HG03280 (cell line): ENCODE results near the gene DISP3.
"Not testable (repeated sequence)": the region's sequence is repeated elsewhere in the genome, so short reads cannot be mapped to it uniquely, and the experiment has no call there.

Experiments used
- ATAC-seq: cut with Tn5 transposase; IDR thresholded peaks from one replicate; pipeline ENCODE4 v1.9.1; 2021; ENCODE audit warnings: mild to moderate bottlenecking, moderate library complexity; ENCODE audit not compliant: unreplicated experiment

DISP3 gene

DNA sequence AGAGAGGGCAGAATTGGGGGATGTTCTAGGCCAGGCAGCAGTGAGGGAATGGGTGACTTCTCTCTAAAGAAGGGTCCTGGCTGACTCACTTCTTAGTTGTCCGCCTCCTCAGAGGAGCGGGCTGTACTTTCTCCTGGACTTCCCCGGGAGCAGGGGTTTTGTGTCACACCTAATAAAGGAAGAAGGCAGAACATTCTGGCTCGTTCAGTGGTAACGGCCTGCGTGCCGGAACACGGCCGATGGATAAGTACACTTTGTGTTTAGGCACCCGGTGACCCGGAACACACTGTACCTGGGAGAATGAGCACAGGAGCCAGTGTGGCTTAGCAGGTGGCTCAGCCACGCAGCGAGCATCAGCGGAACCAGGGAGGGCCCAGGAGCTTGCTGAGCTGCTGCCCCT lies 90.6 kb downstream of the DISP3 start:
- ATAC-seq: no peak

DNA sequence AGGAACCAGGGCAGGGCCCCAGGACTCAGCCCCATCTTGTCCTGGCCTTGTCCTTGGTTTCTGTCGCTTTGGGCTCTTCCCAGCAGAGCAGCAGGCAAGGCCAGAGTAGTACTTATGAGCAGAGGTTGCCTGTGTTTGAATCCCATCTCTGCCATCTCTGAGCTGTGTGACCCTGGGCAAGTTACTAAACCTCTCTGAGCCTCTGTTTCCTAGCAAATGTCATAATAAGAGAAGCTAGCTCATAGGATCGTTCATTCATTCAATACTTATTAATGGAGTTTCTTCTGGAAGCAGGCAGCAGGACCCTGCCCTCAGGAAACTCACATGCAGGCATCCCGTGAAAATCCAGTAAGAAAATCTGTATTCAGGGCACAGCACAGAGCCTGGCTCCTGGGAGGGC lies 91.0 kb downstream of the DISP3 start:
- ATAC-seq: no peak

DNA sequence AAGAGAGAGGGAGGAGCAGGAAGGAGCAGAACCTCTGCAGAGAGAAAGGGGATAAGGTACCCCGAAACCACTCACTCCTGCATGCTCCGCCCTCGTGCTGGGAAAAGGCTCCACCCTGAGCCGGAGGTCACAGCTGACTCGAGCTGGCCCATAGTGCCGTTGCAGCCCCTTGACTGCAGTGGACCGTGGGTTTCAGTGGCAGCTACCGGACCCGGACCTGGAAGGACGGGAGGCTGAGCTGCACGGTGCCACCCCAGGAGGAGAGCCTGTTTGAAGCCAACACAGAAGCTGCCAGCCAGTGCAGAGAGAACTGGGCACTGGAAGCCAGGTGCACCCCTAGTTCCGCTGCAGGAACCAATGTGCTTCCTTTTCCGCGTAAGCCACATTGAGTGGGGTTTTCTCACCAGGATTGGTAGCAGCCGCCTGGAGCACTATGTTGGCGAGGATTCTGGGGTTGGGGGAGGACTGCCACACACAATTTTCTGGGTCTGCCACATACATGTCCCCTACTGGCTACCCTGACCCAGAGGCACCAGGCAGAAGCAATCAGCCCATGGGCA lies 91.9 kb downstream of the DISP3 start:
- no peak for ATAC-seq

DNA sequence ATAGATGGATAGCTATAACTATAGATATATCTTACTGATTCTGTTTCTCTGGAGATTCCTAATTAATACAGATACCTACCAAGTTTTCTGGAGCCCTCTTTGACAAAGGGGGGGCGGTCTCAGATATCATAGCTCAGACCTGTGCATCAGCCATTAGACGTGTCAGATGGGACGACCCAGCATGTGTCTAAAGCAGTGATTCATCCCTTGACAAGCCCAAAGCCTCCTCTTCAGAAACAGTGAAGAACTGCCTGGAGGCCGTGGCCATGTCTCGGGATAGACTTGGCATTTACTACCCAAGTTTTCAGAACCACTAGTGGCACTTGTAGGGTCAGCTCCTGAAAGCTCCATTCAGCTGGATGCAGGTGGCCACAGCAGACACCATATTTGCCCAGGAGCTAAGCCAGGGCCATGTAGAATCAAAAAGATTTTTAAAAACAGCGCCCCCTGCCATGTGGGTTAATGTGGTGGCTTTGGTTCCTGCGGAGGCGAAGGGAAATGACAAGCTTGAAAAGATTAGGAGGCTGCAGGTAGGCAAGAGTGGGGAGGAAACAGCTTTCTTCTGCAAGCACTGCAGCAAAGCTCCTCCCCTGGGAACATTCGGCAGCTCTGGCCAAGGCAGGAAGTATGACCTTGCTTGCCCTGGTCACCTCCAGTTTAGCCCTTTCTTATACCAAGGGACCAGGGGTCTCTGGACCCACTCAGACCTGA lies 93.1 kb downstream of the DISP3 start:
- no peak for ATAC-seq

DNA sequence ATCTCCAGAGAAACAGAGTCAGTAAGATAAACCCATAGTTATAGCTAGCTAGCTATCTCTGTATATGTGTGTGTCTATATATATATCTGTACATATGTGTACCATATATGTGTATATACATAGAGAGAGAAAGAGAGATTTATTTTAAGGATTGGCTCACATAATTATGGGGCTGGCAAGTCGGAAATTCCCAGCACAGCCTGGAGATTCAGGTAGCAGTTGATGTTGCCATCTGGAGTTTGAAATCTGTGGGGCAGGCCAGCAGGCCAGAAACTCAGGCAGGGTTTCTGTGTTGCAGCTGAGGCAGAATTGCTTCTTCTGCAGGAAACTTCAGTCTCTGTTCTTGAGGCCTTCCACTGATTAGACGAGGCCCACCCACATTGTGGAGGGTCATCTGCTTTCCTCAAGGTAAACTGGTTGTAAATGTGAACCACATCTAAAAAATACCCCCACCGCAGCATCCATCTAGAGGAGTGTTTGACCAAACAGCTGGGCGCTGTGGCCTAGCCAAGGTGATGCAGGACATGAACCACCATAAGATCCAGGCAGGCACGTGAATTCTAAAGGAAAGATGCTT lies 94.2 kb downstream of the DISP3 start:
- no peak for ATAC-seq

DNA sequence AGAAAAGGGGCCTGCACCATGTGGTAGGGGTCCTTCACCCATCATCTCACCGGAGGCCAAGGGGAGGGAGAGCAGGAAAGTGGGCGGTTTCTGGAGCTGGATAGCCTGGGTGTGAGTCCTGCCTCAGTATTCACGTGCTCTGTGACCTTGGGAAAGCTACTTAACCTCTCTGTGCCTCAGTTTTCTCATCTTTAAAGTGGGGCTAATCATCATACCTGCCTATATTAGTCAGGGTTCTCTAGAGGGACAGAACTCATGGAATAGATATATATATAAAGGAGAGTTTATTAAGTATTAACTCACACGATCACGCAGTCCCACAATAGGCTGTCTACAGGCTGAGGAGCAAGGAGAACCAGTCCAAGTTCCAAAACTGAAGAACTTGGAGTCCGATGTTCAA lies 96.6 kb downstream of the DISP3 start:
- ATAC-seq: no peak

DNA sequence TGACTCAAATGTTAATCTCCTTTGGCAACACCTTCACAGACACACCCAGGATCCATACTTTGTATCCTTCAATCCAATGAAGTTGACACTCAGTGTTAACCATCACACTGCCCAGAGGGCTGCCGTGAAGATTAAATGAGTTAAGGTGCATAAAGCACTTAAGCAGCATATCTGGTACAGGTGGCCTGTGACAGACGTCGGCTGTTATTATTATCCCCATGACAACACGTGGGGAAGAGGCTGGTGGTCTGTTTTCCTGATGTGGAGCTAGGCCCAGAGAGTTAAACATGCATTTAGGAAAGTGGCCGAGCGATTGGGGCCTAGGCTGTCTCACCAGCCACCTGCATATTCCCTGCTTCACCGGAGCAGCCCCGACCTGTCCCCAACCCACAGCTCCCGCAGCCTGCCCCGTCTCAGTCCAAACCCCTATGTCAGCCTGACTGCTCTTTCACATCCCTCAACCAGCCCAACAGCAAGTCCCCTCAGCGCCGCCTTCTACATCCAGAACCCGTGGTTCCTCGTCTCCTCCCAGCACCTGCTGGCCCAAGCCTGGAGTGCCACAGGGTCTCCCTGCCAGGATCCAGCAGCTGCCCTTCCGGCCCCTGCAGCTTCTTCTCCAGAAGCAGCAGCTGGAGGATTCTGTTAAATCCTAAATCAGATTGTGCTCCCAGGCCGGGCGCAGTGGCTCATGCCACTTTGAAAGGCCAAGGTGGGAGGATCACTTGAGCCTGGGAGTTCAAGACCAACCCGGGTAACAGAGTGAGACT lies 97.3 kb downstream of the DISP3 start:
- ATAC-seq: no peak

DNA sequence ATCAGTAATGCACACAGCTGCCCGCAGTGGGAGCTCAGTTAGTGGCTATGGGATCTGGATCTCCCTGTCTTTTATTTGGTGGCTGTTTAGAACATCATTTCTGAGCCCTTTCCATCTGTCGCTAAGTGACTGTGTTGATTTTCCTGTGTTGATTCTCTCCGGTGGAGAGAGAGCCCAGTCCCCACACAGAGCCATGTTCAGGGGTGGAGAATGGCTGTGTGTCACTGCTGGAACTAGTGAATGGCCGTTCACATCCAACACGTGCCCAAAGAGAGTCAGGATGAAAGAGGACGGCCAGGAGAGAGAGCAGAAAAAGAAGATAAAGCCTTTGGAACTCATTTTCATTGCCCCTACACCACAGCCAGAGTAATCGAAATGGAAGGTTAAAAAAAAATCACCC lies 99.0 kb downstream of the DISP3 start:
- ATAC-seq: no peak

DNA sequence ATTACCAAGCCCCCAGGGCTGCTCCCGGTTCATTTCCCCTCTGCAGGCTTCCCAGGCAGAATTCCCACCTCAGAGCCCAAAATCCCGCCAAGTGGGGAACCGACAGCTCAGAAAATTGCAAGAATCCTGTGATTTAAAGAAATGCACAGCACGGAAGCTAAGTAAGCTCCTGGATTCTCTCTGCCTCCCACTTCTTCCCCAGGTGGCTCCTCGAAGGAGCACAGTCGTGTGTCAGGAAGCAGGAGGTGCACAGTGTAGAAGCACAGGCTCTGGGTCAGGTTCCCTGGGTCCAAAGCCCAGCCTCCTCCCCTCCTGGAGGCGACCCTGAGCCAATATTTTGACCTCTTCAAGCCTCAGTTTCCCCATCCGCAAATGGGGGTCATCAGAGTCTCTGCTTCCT lies 100.6 kb downstream of the DISP3 start:
- ATAC-seq: no peak

DNA sequence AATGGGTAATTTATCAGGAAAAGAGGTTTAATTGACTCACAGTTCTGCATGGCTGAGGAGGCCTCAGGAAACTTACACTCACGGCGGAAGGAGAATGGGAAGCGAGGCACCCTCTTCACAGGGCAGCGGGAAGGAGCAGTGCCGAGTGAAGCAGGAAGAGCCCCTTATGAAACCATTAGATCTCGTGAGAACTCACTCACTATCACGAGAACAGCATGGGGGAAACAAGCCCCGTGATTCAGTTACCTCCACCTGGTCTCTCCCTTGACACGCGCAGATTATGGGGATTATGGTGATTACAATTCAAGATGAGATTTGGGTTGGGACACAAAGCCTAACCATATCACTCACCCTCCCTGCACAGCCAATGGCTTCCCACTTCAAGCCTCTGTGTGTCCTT lies 101.1 kb downstream of the DISP3 start:
- ATAC-seq: not testable (repeated sequence)

DNA sequence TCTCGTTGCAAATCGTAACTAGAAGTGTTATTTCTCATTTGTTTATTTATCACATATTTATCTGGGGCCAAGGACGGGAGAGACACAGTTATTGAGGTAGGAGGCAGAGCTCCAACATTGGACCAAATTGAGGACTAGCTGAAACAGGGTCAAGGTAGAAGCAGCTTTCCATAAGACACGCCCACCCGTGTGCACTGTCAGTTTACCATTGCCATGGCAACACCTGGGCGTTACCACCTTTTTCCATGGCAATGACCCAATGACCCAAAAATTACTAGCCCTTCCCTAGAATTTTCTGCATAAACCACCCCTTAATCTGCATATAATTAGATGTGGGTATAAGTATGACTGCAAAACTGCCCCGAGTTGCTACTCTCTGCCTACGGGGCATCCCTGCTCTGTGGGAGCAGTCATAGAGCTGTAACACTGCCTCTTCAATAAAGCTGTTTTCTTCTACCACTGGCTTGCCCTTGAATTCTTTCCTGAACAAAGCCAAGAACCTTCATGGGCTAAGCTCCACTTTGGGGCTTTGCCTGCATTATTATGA lies 102.6 kb downstream of the DISP3 start:
- ATAC-seq: no peak

DNA sequence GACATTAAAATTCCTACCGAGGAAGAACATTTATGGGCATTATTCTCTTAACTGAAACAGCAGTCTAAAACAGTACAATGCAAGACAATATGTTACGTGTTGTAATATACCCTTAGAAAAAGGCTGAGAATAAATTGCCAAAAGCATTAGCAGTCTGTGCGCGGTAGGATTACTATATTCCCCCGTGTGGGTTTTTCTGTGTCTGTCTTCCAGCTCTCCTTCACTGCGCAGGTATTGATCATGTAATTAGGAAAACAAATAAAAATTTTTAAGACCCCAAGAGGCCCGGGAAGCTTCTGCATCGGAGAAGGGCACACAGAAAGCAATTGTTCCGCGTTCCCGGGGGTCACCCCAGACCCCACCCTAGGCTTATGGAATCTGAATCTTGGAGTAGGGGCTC lies 106.4 kb downstream of the DISP3 start:
- no peak for ATAC-seq
